Ascending aorta (tissue), 2 donors: ENCODE data around the gene TAAR5. TPM values are rescaled to one million over a fixed set of nuclear protein-coding genes. Genes with fewer than 3 reads are reported as not detected.

ENCODE experiments used
- DNase-seq, 2 donors: peaks; one replicate each; pipeline ENCODE4 v3.0.0-alpha.2; 2019; ENCODE audit warnings: low spot score in 2 of 2
- H3K27ac ChIP-seq, 2 donors: fragments of 200-600 bp; sonication (generic); one replicate each; pipeline ENCODE4 v1.5.1; 2016 to 2017; ENCODE audit warnings: mild to moderate bottlenecking in 1 of 2
- H3K27me3 ChIP-seq: fragments of 200-600 bp; sonication (generic); one replicate; pipeline ENCODE4 v1.5.1; 2017
- H3K36me3 ChIP-seq, 2 donors: fragments of 200-600 bp; sonication (generic); one replicate each; pipeline ENCODE4 v1.5.1; 2016
- H3K4me1 ChIP-seq, 2 donors: fragments of 200-600 bp; sonication (generic); one replicate each; pipeline ENCODE4 v1.5.1; 2016 to 2017; ENCODE audit warnings: mild to moderate bottlenecking in 1 of 2
- H3K4me3 ChIP-seq, 2 donors: fragments of 200-600 bp; sonication (generic); one replicate each; pipeline ENCODE4 v1.5.1; 2016 to 2017; ENCODE audit warnings: mild to moderate bottlenecking in 1 of 2
- H3K9me3 ChIP-seq, 2 donors: fragments of 200-600 bp; sonication (generic); one replicate each; pipeline ENCODE4 v1.5.1; 2016
- intact Hi-C: fragments of 100-400 bp; cut with DNase I; formaldehyde crosslinking; loops from one replicate; pipeline ENCODE4 v1.15.1; 2023
- total RNA-seq: library from RNA; depleted of rRNA; stranded (reverse); fragments of >200 nt; gene quantifications from one replicate; pipeline ENCODE4 v1.1.0, GENCODE V29; 2016
- TF ChIP-seq, protein P1 (sequence below), 3 experiments: fragments of 200-600 bp in 2 of 3; fragments of 450-650 bp in 1 of 3; sonication (generic) in 2 of 3; IDR thresholded peaks; one replicate each; pipeline ENCODE4 v1.5.1; 2016 to 2019; ENCODE audit warnings: antibody characterized with exemption in 3 of 3, mild to moderate bottlenecking in 1 of 3, moderate library complexity in 1 of 3

Gene TAAR5
- total RNA-seq, 1 donor from 2014 or later = not detected

DNA sequence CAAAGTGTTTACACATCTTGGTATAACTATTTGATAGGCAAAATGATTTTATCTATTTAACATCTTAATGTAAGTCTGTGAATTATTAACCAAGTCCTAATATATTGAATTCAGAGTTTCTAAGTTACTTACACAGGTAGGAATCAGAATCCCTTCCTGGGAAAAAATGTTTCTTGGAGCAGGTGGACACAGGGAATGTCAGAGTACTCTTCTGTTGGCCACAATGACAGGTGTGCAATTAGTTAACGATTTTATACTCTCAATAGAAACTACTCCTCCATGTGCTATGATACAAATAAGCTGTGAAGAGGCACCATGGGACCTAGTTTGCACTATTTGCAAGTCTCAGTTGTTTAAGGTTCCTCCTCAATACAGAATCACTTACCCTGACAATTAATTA, 821 bp upstream of the TAAR5 start:
- H3K27ac ChIP-seq = no peak overlapping the region
- no peaks in the 10 kb centered on the region for H3K4me1 ChIP-seq
- no peaks in the 10 kb centered on the region for H3K9me3 ChIP-seq
- H3K4me3 ChIP-seq = no peak overlapping the region
- intact Hi-C loops = no loop called here
- no peaks in the 10 kb centered on the region for H3K36me3 ChIP-seq
- no peak for DNase-seq
- TF ChIP-seq, protein P1, sequence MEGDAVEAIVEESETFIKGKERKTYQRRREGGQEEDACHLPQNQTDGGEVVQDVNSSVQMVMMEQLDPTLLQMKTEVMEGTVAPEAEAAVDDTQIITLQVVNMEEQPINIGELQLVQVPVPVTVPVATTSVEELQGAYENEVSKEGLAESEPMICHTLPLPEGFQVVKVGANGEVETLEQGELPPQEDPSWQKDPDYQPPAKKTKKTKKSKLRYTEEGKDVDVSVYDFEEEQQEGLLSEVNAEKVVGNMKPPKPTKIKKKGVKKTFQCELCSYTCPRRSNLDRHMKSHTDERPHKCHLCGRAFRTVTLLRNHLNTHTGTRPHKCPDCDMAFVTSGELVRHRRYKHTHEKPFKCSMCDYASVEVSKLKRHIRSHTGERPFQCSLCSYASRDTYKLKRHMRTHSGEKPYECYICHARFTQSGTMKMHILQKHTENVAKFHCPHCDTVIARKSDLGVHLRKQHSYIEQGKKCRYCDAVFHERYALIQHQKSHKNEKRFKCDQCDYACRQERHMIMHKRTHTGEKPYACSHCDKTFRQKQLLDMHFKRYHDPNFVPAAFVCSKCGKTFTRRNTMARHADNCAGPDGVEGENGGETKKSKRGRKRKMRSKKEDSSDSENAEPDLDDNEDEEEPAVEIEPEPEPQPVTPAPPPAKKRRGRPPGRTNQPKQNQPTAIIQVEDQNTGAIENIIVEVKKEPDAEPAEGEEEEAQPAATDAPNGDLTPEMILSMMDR (IDR thresholded peaks at IDR 0.05) = no peak
- no peaks in the 10 kb centered on the region for H3K27me3 ChIP-seq

DNA sequence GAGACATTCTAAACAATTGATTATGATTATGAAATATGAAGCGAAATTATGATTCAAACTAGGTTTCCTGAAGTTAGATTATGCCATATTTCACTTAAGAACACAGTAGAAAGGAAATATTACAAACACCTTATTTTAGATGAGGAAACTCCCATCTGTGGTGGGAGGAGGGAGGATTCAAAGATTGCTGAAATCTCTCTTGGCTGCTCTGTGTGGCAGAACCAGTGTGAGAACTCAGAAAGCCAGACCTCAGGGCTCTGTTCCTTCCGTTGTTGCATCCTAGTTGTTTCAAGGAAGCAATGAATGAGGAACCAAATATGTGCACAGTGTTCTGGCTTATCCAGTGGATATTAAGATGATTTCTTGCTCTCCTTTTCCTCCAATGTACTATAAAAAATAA, 2.1 kb downstream of the TAAR5 start:
- no peak for DNase-seq
- TF ChIP-seq, protein P1 (IDR thresholded peaks at IDR 0.05) = no peak
- intact Hi-C loops = no loop called here

DNA sequence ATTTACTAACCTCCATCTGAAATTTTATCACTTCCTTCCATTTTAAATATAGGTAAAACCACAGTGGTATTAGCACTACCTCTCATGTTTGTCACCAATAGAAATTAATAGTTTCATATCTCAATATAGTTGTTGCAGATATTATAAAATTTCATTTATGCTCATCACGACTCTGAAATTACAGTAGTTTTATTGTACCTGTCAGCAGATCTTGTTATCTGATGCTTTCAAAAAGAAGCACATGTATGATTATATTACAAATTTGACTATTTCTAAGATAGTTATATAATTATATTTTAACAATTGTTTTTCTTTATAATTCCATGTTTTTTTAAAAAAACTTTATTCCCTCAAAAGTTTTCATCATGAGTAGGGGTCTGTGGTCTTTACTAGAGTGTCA, 4.8 kb downstream of the TAAR5 start:
- DNase-seq = no peak
- intact Hi-C loops = no loop called here
- no peak overlapping the region for H3K27ac ChIP-seq
- no peaks in the 10 kb centered on the region for H3K27me3 ChIP-seq
- H3K4me3 ChIP-seq = no peak overlapping the region
- H3K36me3 ChIP-seq = no peaks in the 10 kb centered on the region
- TF ChIP-seq, protein P1 (IDR thresholded peaks at IDR 0.05) = no peak
- no peaks in the 10 kb centered on the region for H3K9me3 ChIP-seq
- H3K4me1 ChIP-seq = no peaks in the 10 kb centered on the region

More for the DNA sequence above, 2.1 kb downstream of the TAAR5 start:
- no peak overlapping the region for H3K4me3 ChIP-seq
- no peaks in the 10 kb centered on the region for H3K36me3 ChIP-seq
- H3K27ac ChIP-seq = no peak overlapping the region
- no peaks in the 10 kb centered on the region for H3K9me3 ChIP-seq
- H3K27me3 ChIP-seq = no peaks in the 10 kb centered on the region
- H3K4me1 ChIP-seq = no peaks in the 10 kb centered on the region

- TF ChIP-seq, protein P1 (IDR thresholded peaks at IDR 0.05) = no peak
- intact Hi-C loops = no loop called here
- H3K4me1 ChIP-seq = no peaks in the 10 kb centered on the region
Measured at GRCh38 chr6:132571774-132572173, 17.8 kb downstream of the TAAR5 start.

GRCh38 chr6:132570221-132570777, 19.2 kb downstream of the TAAR5 start, which contains the start of gene TAAR6:
TSS of gene TAAR6 (plus strand) at chr6:132570322. CDS start at chr6:132570322, 0 bp downstream.
- Histone ChIP-seq H3K27ac (no peak within 1 kb of the TSS), H3K9me3 (no peaks in the 10 kb centered on the region), H3K36me3 (no peaks in the 10 kb centered on the region), H3K4me1 (no peaks in the 10 kb centered on the region), H3K27me3 (no peaks in the 10 kb centered on the region), H3K4me3 (no peak within 1 kb of the TSS)
- intact Hi-C loops = no loop called here
- TF ChIP-seq, protein P1 (IDR thresholded peaks at IDR 0.05) = no peak
- DNase-seq = no peak

More at GRCh38 chr6:132571774-132572173, 17.8 kb downstream of the TAAR5 start:
- no peaks in the 10 kb centered on the region for H3K36me3 ChIP-seq
- DNase-seq = no peak
- no peaks in the 10 kb centered on the region for H3K9me3 ChIP-seq
- no peak overlapping the region for H3K4me3 ChIP-seq
- H3K27me3 ChIP-seq = no peaks in the 10 kb centered on the region
- no peak overlapping the region for H3K27ac ChIP-seq

DNA sequence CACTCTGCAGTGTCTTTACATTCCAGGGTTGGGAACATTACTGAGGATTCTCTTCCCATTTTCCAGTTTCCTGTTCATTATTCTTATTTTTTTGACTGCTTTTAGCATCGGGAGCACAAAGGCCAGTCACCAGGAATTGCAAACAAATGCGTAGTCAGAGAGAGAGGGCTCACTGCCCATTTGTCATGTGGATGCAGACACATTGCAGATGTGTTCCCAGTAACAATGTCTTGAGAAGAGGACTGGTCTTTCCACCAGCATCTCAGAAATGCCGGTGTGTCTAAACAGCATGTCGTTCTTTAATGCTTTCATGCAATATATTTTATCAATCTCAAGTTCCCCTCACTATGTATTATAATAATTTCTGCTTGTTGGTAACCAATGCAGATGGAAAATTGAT, 20.4 kb downstream of the TAAR5 start:
- Histone ChIP-seq H3K27ac (no peak overlapping the region), H3K4me3 (no peak overlapping the region), H3K27me3 (no peaks in the 10 kb centered on the region), H3K4me1 (no peaks in the 10 kb centered on the region), H3K9me3 (no peaks in the 10 kb centered on the region), H3K36me3 (no peaks in the 10 kb centered on the region)
- TF ChIP-seq, protein P1 (IDR thresholded peaks at IDR 0.05) = no peak
- intact Hi-C loops = no loop called here
- no peak for DNase-seq
